HCT116 (cell line): ENCODE data around the gene NRTN. TPM values are rescaled to one million over a fixed set of nuclear protein-coding genes. Genes with fewer than 3 reads are reported as not detected.

Experiments used
- ATAC-seq: fragments of 200-7000 bp; cut with Tn5 transposase; 2 replicates; pipeline ENCODE4 v1.9.1; 2020; ENCODE audit warnings: mild to moderate bottlenecking, moderate library complexity
- BruUV-seq: library from RNA; stranded (reverse); fragments of 400-500 nt; replicated peaks from 2 replicates; lab custom pipeline; 2021; lab: Mats Ljungman, UMichigan
- CTCF ChIA-PET: fragments of 300-600 bp; sonication (Branson Sonifier 250); formaldehyde crosslinking; loops from one replicate; lab custom pipeline; 2021; ENCODE audit warnings: antibody characterized with exemption; lab: Charles Lee
- POLR2A ChIA-PET: fragments of 300-600, 350-600 bp; sonication (Branson Sonifier 250); formaldehyde crosslinking; loops from one replicate; lab custom pipeline; 2021; ENCODE audit warnings: antibody characterized with exemption; lab: Charles Lee
- RAD21 ChIA-PET, 2 experiments: fragments of 300-600 bp; sonication (Branson Sonifier 250); formaldehyde crosslinking; loops; one replicate each; lab custom pipeline; 2023; ENCODE audit warnings: low total read pairs in 2 of 2; ENCODE audit not compliant: uncharacterized antibody in 2 of 2, unreplicated experiment in 2 of 2, low non-redundant PET in 1 of 2; lab: Charles Lee
- DNase-seq: peaks from one replicate; pipeline ENCODE4 v3.0.0-alpha.2; 2010; ENCODE audit warnings: low read depth, low spot score
- H2AFZ ChIP-seq: fragments of 200-600 bp; shearing (Covaris generic), sonication (generic); 2 replicates; pipeline ENCODE4 v1.6.1; 2017; ENCODE audit warnings: low read depth, mixed run types, mixed read lengths, antibody characterized with exemption, low read length; ENCODE audit not compliant: poor library complexity, severe bottlenecking
- H3K27ac ChIP-seq: 2 replicates; pipeline ENCODE4 v1.5.1; 2012; ENCODE audit warnings: low read depth, low read length
- H3K27me3 ChIP-seq: fragments of 200-600 bp; sonication (generic); 2 replicates; pipeline ENCODE4 v1.6.1; 2016; ENCODE audit warnings: mixed run types, low read length, mixed read lengths; ENCODE audit not compliant: insufficient read depth
- H3K36me3 ChIP-seq, 2 experiments: fragments of 200-500 bp in 1 of 2; fragments of 200-600 bp in 1 of 2; sonication (Bioruptor generic) in 1 of 2; sonication (generic) in 1 of 2; 2 replicates each; pipeline versions ENCODE4 v1.5.1 to v1.6.1; 2014 to 2016; ENCODE audit warnings: low read length in 2 of 2, inconsistent platforms in 1 of 2, mixed read lengths in 1 of 2, mixed run types in 1 of 2; ENCODE audit not compliant: insufficient read depth in 2 of 2, control insufficient read depth in 1 of 2
- H3K4me1 ChIP-seq, 2 experiments: fragments of 200-600 bp in 1 of 2; sonication (generic) in 1 of 2; 2 replicates each; pipeline versions ENCODE4 v1.5.1 to v1.6.1; 2012 to 2017; ENCODE audit warnings: low read length in 2 of 2, inconsistent platforms in 1 of 2, mild to moderate bottlenecking in 1 of 2, mixed read lengths in 1 of 2, mixed run types in 1 of 2, moderate library complexity in 1 of 2; ENCODE audit not compliant: insufficient read depth in 2 of 2, control insufficient read depth in 1 of 2
- H3K4me2 ChIP-seq: fragments of 200-600 bp; sonication (generic); 2 replicates; pipeline ENCODE4 v1.6.1; 2017; ENCODE audit warnings: mixed run types, low read length, mixed read lengths
- H3K4me3 ChIP-seq, 2 experiments: fragments of 200-600 bp in 1 of 2; sonication (generic) in 1 of 2; replicated peaks in 1 of 2; 2 replicates each; pipeline ENCODE4 v1.5.1; 2011 to 2016; ENCODE audit warnings: low read length in 2 of 2, control low read depth in 1 of 2, low read depth in 1 of 2, mild to moderate bottlenecking in 1 of 2, mixed read lengths in 1 of 2, mixed run types in 1 of 2
- H3K79me2 ChIP-seq: fragments of 200-600 bp; sonication (generic); 2 replicates; pipeline ENCODE4 v1.6.1; 2017; ENCODE audit warnings: mild to moderate bottlenecking, mixed run types, low read length, moderate library complexity, mixed read lengths; ENCODE audit not compliant: insufficient read depth
- H3K9ac ChIP-seq: fragments of 200-600 bp; sonication (generic); 2 replicates; pipeline ENCODE4 v1.6.1; 2016; ENCODE audit warnings: low read length, mixed read lengths
- H3K9me2 ChIP-seq: fragments of 200-600 bp; sonication (generic), shearing (Covaris generic); 2 replicates; pipeline ENCODE4 v1.6.1; 2017; ENCODE audit warnings: mixed run types, mild to moderate bottlenecking, moderate library complexity; ENCODE audit not compliant: insufficient read depth
- H3K9me3 ChIP-seq, 2 experiments: fragments of 200-500 bp in 1 of 2; fragments of 200-600 bp in 1 of 2; sonication (Bioruptor generic) in 1 of 2; sonication (generic) in 1 of 2; 2 replicates each; pipeline ENCODE4 v1.6.1; 2014 to 2017; ENCODE audit warnings: low read length in 2 of 2, mixed read lengths in 2 of 2, inconsistent platforms in 1 of 2, low read depth in 1 of 2, mild to moderate bottlenecking in 1 of 2, mixed run types in 1 of 2, moderate library complexity in 1 of 2; ENCODE audit not compliant: control insufficient read depth in 1 of 2, insufficient read depth in 1 of 2
- H4K20me1 ChIP-seq: fragments of 200-600 bp; sonication (generic), shearing (Covaris generic); 2 replicates; pipeline ENCODE4 v1.6.1; 2017; ENCODE audit warnings: mixed run types, mild to moderate bottlenecking, moderate library complexity; ENCODE audit not compliant: insufficient read depth
- CTCF ChIP-seq, 3 experiments: fragments of 200-600 bp in 1 of 3; sonication (generic) in 1 of 3; IDR thresholded peaks in 2 of 3; conservative IDR thresholded peaks in 1 of 3; 2 replicates each; pipeline ENCODE4 v1.5.1; 2012 to 2017; ENCODE audit warnings: low read depth in 2 of 3, low read length in 2 of 3, antibody characterized with exemption in 1 of 3, borderline replicate concordance in 1 of 3, control low read depth in 1 of 3, mild to moderate bottlenecking in 1 of 3, mixed read lengths in 1 of 3, mixed run types in 1 of 3, moderate library complexity in 1 of 3; ENCODE audit not compliant: insufficient read depth in 1 of 3
- EGR1 ChIP-seq: IDR thresholded peaks from 2 replicates; pipeline ENCODE4 v1.6.1; 2012; ENCODE audit warnings: low read depth
- EZH2 ChIP-seq: fragments of 200-600 bp; sonication (generic); IDR thresholded peaks from 2 replicates; pipeline ENCODE4 v1.6.1; 2017; ENCODE audit warnings: antibody characterized with exemption, mixed run types
- RAD21 ChIP-seq: IDR thresholded peaks from 2 replicates; pipeline ENCODE4 v1.6.1; 2012; ENCODE audit warnings: low read depth, mild to moderate bottlenecking
- REST ChIP-seq: IDR thresholded peaks from 2 replicates; pipeline ENCODE4 v1.6.1; 2012; ENCODE audit warnings: low read depth
- SIN3A ChIP-seq: IDR thresholded peaks from 2 replicates; pipeline ENCODE4 v1.6.1; 2012; ENCODE audit warnings: low read depth
- ZBTB33 ChIP-seq: IDR thresholded peaks from 2 replicates; pipeline ENCODE4 v1.6.1; 2011; ENCODE audit warnings: mild to moderate bottlenecking, low read length, moderate library complexity; ENCODE audit not compliant: insufficient replicate concordance; ENCODE audit errors: extremely low read depth
- ZNF274 ChIP-seq: fragments of 200-500 bp; sonication (Bioruptor generic); IDR thresholded peaks from 2 replicates; pipeline ENCODE4 v1.6.1; 2014; ENCODE audit warnings: mild to moderate bottlenecking, low read depth, low read length, inconsistent platforms
- intact Hi-C: fragments of 100-400 bp; cut with micrococcal nuclease; formaldehyde crosslinking; loops from 2 replicates; pipeline ENCODE4 v1.10.0; 2022
- total RNA-seq: library from RNA; stranded (reverse); gene quantifications from one replicate; pipeline ENCODE4 v1.2.1, GENCODE V29; 2021; ENCODE audit not compliant: unreplicated experiment

Gene NRTN
- total RNA-seq, 1 experiment from 2014 or later, result 11.5 TPM

GRCh38 chr19:5829567-5830310 lies 24.9 kb downstream of the NRTN start:
- Histone ChIP-seq H3K4me1 (peaks cover 15 to 35% of the 10 kb centered on the region in 2 experiments), H3K27ac (peak overlapping the region; percentile 92; the same call in 1 of the 2 replicates), H3K4me2 (peak overlapping the region; percentile 96), H3K9me3 (no peaks in the 10 kb centered on the region), H3K36me3 (no peaks in the 10 kb centered on the region), H3K27me3 (no peaks in the 10 kb centered on the region), H3K9me2 (no peaks in the 10 kb centered on the region), H4K20me1 (no peaks in the 10 kb centered on the region), H3K9ac (peak overlapping the region; percentile 96), H2AFZ (no peak overlapping the region), H3K79me2 (no peaks in the 10 kb centered on the region), H3K4me3 (peak overlapping the region; percentile 83 to 97)
- no peak for TF ChIP-seq REST
- no peak for TF ChIP-seq ZBTB33
- no peak for TF ChIP-seq EGR1
- no peak for TF ChIP-seq EZH2
- TF ChIP-seq CTCF (IDR thresholded peaks at IDR 0.05 in 2 of 3, conservative IDR thresholded peaks at IDR 0.05 in 1 of 3; ENCODE audit: borderline replicate concordance in 1 of 3, insufficient read depth in 1 of 3, low read depth in 2 of 3, low read length in 2 of 3), result no peak
- TF ChIP-seq ZNF274, result no peak
- TF ChIP-seq SIN3A, result no peak
- no peak for TF ChIP-seq RAD21
- ATAC-seq (no peak), DNase-seq (no peak)
- RAD21 ChIA-PET, result no interaction called here
- BruUV-seq, result no TSS peak
- POLR2A ChIA-PET, result interaction anchor here (1.8 to 2.9 kb wide), 6 partner anchors 11 to 113 kb away, joined by 4 to 34 read pairs (median 18); partner anchors contain the start of genes DUS3L, FUT3, FUT6 and NDUFA11
- CTCF ChIA-PET, result interaction anchor here (3.6 kb wide), 1 partner anchor 26 kb away, joined by 49 read pairs; the partner anchor contains the start of gene NRTN
- intact Hi-C loops, result loop anchor here (2.0 kb wide), 1 partner anchor 63 kb away; no protein-coding TSS in a partner anchor
